Gastroesophageal sphincter (tissue), 4 donors: ENCODE data around the gene CD6. TPM values are rescaled to one million over a fixed set of nuclear protein-coding genes. Genes with fewer than 3 reads are reported as not detected.

Experiments used
- ATAC-seq: fragments of 150-250 bp; one replicate; pipeline ENCODE4 v1.9.1; 2016; ENCODE audit warnings: mild to moderate bottlenecking, moderate library complexity
- H3K27ac ChIP-seq, 4 donors: fragments of 200-600 bp; sonication (generic) in 3 of 4; 1 replicate in 3 of 4; 2 replicates in 1 of 4; pipeline ENCODE4 v1.5.1; 2016 to 2019
- H3K27me3 ChIP-seq: fragments of 200-600 bp; sonication (generic); one replicate; pipeline ENCODE4 v1.5.1; 2019
- H3K36me3 ChIP-seq, 2 donors: fragments of 200-600 bp; sonication (generic); one replicate each; pipeline ENCODE4 v1.5.1; 2019; ENCODE audit warnings: control low read depth in 1 of 2
- H3K4me1 ChIP-seq, 3 donors: fragments of 200-600 bp; sonication (generic); 1 replicate in 2 of 3; 2 replicates in 1 of 3; pipeline ENCODE4 v1.5.1; 2016 to 2019; ENCODE audit warnings: control low read depth in 2 of 3
- H3K4me3 ChIP-seq, 2 donors: fragments of 200-600 bp; sonication (generic); one replicate each; pipeline ENCODE4 v1.5.1; 2019; ENCODE audit warnings: mild to moderate bottlenecking in 1 of 2, moderate library complexity in 1 of 2
- H3K9me3 ChIP-seq, 3 donors: fragments of 200-600 bp; sonication (generic); one replicate each; pipeline ENCODE4 v1.5.1; 2017 to 2019; ENCODE audit warnings: control low read depth in 2 of 3
- CTCF ChIP-seq, 4 experiments: fragments of 200-600 bp in 2 of 4; fragments of 450-650 bp in 2 of 4; sonication (generic) in 1 of 4; IDR thresholded peaks; one replicate each; pipeline ENCODE4 v1.5.1; 2017 to 2019; ENCODE audit warnings: antibody characterized with exemption in 4 of 4, mild to moderate bottlenecking in 2 of 4, moderate library complexity in 2 of 4
- EP300 ChIP-seq: sonication (generic); formaldehyde crosslinking; IDR thresholded peaks from one replicate; pipeline ENCODE4 v1.6.1; 2017; ENCODE audit warnings: antibody characterized with exemption, mild to moderate bottlenecking
- POLR2A ChIP-seq, 2 donors: fragments of 450-650 bp; IDR thresholded peaks; one replicate each; pipeline ENCODE4 v1.6.1; 2017; ENCODE audit warnings: antibody characterized with exemption in 2 of 2, mild to moderate bottlenecking in 2 of 2, moderate library complexity in 1 of 2
- POLR2AphosphoS5 ChIP-seq: sonication (generic); formaldehyde crosslinking; IDR thresholded peaks from one replicate; pipeline ENCODE4 v1.6.1; 2017; ENCODE audit warnings: antibody characterized with exemption
- WGBS, 2 donors: methylation state at CpG; one replicate each; pipeline ENCODE4 v1.1.5; 2018; ENCODE audit warnings: low coverage in 1 of 2; 5-methylcytosine and 5-hydroxymethylcytosine counted together
- total RNA-seq, 4 donors: library from RNA; depleted of rRNA; stranded (reverse); fragments of >200 nt; gene quantifications; one replicate each; pipeline ENCODE4 v1.1.0, GENCODE V29; 2016

Gene CD6
- total RNA-seq, 4 donors from 2014 or later: 0.15 to 2.7 (median 0.35) TPM; not detected in 1

GRCh38 chr11:60927061-60927592 is 44.4 kb upstream of the CD6 start:
- ATAC-seq: no peak
- peaks cover 45% of the 10 kb centered on the region for H3K27me3 ChIP-seq
- H3K4me3 ChIP-seq: no peak overlapping the region
- no peaks in the 10 kb centered on the region for H3K9me3 ChIP-seq
- TF ChIP-seq POLR2A (IDR thresholded peaks at IDR 0.05) (no peak), POLR2AphosphoS5 (no peak), CTCF (IDR thresholded peaks at IDR 0.05) (no peak), EP300 (no peak)
- peaks cover 0 to 24% of the 10 kb centered on the region in 2 donors for H3K36me3 ChIP-seq
- 60 to 80% methylated on average over 1 of the region's 8 CpGs for WGBS, 2 donors
- no peak overlapping the region for H3K27ac ChIP-seq
- peaks cover 0 to 26% (median 12%) of the 10 kb centered on the region in 3 donors for H3K4me1 ChIP-seq

GRCh38 chr11:60927600-60927999 is 43.9 kb upstream of the CD6 start:
- 80% methylated on average over 1 of the region's 16 CpGs; no CpG with 5 or more reads in 1 of the 2 donors for WGBS, 2 donors
- TF ChIP-seq POLR2AphosphoS5 (no peak), POLR2A (IDR thresholded peaks at IDR 0.05) (no peak), CTCF (IDR thresholded peaks at IDR 0.05) (no peak), EP300 (no peak)
- Histone ChIP-seq H3K9me3 (no peaks in the 10 kb centered on the region), H3K4me3 (no peak overlapping the region), H3K36me3 (peaks cover 0 to 20% of the 10 kb centered on the region in 2 donors), H3K27ac (no peak overlapping the region), H3K4me1 (peaks cover 0 to 26% (median 12%) of the 10 kb centered on the region in 3 donors), H3K27me3 (peaks cover 45% of the 10 kb centered on the region)
- ATAC-seq: no peak

GRCh38 chr11:60928563-60929001 is 42.9 kb upstream of the CD6 start:
- WGBS, 2 donors: 80% methylated on average over 1 of the region's 20 CpGs; no CpG with 5 or more reads in 1 of the 2 donors

GRCh38 chr11:60929764-60930163 is 41.7 kb upstream of the CD6 start:
- Histone ChIP-seq H3K4me3 (no peak overlapping the region), H3K36me3 (peaks cover 0 to 10% of the 10 kb centered on the region in 2 donors), H3K27me3 (peaks cover 44% of the 10 kb centered on the region), H3K9me3 (no peaks in the 10 kb centered on the region), H3K4me1 (peaks cover 0 to 10% (median 5%) of the 10 kb centered on the region in 3 donors), H3K27ac (no peak overlapping the region)
- no peak for ATAC-seq
- TF ChIP-seq POLR2AphosphoS5: no peak
- TF ChIP-seq POLR2A (IDR thresholded peaks at IDR 0.05): no peak
- 83 to 84% methylated on average over 2 to 3 of the region's 4 CpGs for WGBS, 2 donors

More at GRCh38 chr11:60928563-60929001, 42.9 kb upstream of the CD6 start:
- TF ChIP-seq CTCF (IDR thresholded peaks at IDR 0.05) (no peak), POLR2AphosphoS5 (no peak), EP300 (no peak), POLR2A (IDR thresholded peaks at IDR 0.05) (no peak)
- no peak overlapping the region for H3K27ac ChIP-seq
- no peaks in the 10 kb centered on the region for H3K9me3 ChIP-seq
- H3K36me3 ChIP-seq: peaks cover 0 to 10% of the 10 kb centered on the region in 2 donors
- no peak for ATAC-seq
- peaks cover 0 to 22% (median 12%) of the 10 kb centered on the region in 3 donors for H3K4me1 ChIP-seq
- H3K27me3 ChIP-seq: peaks cover 51% of the 10 kb centered on the region
- H3K4me3 ChIP-seq: no peak overlapping the region

DNA sequence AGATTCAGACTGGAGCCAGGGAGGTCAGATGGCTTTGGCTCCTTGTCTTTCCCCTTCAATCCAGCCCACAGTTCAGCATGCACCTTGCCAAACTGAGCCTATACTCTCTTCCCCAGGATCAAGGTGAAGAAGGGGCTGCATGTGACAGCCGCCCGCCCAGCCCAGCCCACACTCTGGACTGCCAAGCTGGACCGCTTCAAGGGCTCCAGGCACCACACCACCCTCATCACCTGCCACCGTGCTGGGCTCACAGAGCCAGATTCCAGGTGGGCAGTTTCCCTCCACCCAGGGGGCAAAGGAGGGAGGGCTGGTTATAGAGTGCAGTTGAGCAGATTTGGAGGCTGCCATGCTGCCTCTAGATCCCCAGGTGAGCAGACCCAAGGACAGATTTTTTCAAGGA is 41.1 kb upstream of the CD6 start:
- no peaks in the 10 kb centered on the region for H3K9me3 ChIP-seq
- TF ChIP-seq CTCF (IDR thresholded peaks at IDR 0.05): no peak
- no peak for TF ChIP-seq EP300
- TF ChIP-seq POLR2A (IDR thresholded peaks at IDR 0.05): no peak
- TF ChIP-seq POLR2AphosphoS5: no peak
- no peak overlapping the region for H3K4me3 ChIP-seq
- WGBS, 2 donors: no CpG with 5 or more reads among the region's 4 CpGs
- no peak for ATAC-seq
- H3K27me3 ChIP-seq: peaks cover 38% of the 10 kb centered on the region
- H3K36me3 ChIP-seq: peaks cover 0 to 10% of the 10 kb centered on the region in 2 donors
- no peak overlapping the region for H3K27ac ChIP-seq
- peaks cover 0 to 4% (median 0%) of the 10 kb centered on the region in 3 donors for H3K4me1 ChIP-seq
